Dendritic cell treated with granulocyte-macrophage colony-stimulating factor and Interleukin-4, amounts not matched to agents 40 ng/mL and 50 ng/mL, for 4 days (primary cell): ENCODE measurements around the gene URB1.
A peak's percentile ranks its signal among the peaks of the same experiment; 100 is the strongest.
"Not testable (repeated sequence)": the region's sequence is repeated elsewhere in the genome, so short reads cannot be mapped to it uniquely, and the experiment has no call there.

Source experiments
- H3K27ac Mint-ChIP-seq: one replicate; pipeline ENCODE4 v1.8.0; 2022; ENCODE audit warnings: mild to moderate bottlenecking, mixed read lengths
- H3K27me3 Mint-ChIP-seq: one replicate; pipeline ENCODE4 v1.8.0; 2022; ENCODE audit warnings: mild to moderate bottlenecking, mixed read lengths
- H3K36me3 Mint-ChIP-seq: one replicate; pipeline ENCODE4 v1.8.0; 2022; ENCODE audit warnings: low read depth, mixed read lengths
- H3K4me1 Mint-ChIP-seq: one replicate; pipeline ENCODE4 v1.8.0; 2022; ENCODE audit warnings: low read depth, mixed read lengths
- H3K4me3 Mint-ChIP-seq: one replicate; pipeline ENCODE4 v1.8.0; 2022; ENCODE audit warnings: mild to moderate bottlenecking, moderate library complexity, mixed read lengths
- H3K9me3 Mint-ChIP-seq: one replicate; pipeline ENCODE4 v1.8.0; 2022; ENCODE audit warnings: mixed read lengths
- intact Hi-C: fragments of 100-400 bp; cut with micrococcal nuclease; formaldehyde crosslinking; loops from one replicate; pipeline ENCODE4 v1.15.0; 2022

The URB1 gene

GRCh38 chr21:32390537-32391224 is 2.1 kb downstream of the URB1 start:
- H3K9me3 Mint-ChIP-seq, H3K27me3 Mint-ChIP-seq, H3K4me3 Mint-ChIP-seq, intact Hi-C loops, H3K27ac Mint-ChIP-seq: not testable (repeated sequence)
- peaks cover 42% of the 10 kb centered on the region for H3K4me1 Mint-ChIP-seq
- H3K36me3 Mint-ChIP-seq = peaks cover 44% of the 10 kb centered on the region

DNA sequence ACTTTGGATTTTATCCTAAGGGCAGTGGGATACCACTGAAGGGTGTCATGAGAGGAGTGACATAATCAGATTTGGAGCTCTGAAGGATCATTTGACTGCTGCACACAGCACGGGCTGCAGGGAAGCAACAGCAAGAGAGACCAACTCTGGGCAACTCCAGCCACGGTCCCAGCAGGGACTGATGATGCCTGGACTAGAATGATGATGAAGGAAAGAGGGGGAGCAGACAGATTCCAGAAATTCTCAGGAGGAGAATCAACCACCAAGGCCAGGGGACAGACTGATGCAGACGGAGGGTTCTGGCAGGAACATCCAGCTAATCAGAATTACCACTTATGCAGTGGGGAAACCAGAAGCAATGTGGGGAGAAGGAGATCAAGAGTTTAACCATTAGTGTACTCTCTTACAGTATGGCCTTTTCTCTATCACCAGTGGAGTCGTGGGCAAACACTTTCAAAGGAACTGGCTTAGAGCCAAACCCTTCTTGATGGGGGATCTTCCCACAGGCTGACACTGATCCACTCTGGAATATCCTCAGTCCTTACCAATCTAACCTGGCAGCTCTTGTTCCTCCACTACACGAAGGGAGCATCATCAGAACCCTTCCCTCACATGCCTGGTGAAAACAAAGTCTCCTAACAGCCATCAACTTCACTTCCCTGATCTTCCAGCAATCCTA is 3.3 kb downstream of the URB1 start:
- Mint-ChIP-seq H3K27me3 (no peaks in the 10 kb centered on the region), H3K9me3 (no peaks in the 10 kb centered on the region), H3K4me1 (peaks cover 42% of the 10 kb centered on the region), H3K36me3 (peaks cover 56% of the 10 kb centered on the region), H3K4me3 (no peak overlapping the region), H3K27ac (no peak overlapping the region)
- intact Hi-C loops = no loop called here

- no peaks in the 10 kb centered on the region for H3K9me3 Mint-ChIP-seq
- H3K27ac Mint-ChIP-seq = no peak overlapping the region
- H3K4me3 Mint-ChIP-seq = no peak overlapping the region
- H3K4me1 Mint-ChIP-seq = peaks cover 35% of the 10 kb centered on the region
- H3K36me3 Mint-ChIP-seq = peaks cover 66% of the 10 kb centered on the region
- H3K27me3 Mint-ChIP-seq = no peaks in the 10 kb centered on the region
- intact Hi-C loops = no loop called here
Measured at GRCh38 chr21:32388306-32388705, 4.5 kb downstream of the URB1 start.

DNA sequence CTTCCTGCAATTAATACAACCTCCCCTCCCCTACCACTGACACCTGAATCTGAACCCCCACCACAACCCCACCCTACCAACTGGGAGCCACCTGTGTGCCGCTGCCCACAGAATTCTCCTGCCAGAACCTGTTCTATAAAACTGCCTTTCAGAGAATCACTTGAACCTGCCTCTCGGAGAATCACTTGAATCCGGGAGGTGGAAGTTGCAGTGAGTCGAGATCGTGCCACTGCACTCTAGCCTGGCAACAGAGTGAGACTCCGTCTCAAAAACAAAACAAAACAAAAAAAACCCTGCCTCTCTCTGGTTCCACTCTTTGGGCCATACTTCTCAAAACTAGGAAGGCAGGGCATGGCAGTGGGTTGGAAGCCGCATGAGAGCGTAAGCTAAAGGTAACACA is 5.7 kb downstream of the URB1 start:
- Mint-ChIP-seq H3K4me3 (no peak overlapping the region), H3K9me3 (no peaks in the 10 kb centered on the region), H3K36me3 (peaks cover 68% of the 10 kb centered on the region), H3K27me3 (no peaks in the 10 kb centered on the region), H3K4me1 (peaks cover 30% of the 10 kb centered on the region), H3K27ac (no peak overlapping the region)
- intact Hi-C loops = no loop called here

DNA sequence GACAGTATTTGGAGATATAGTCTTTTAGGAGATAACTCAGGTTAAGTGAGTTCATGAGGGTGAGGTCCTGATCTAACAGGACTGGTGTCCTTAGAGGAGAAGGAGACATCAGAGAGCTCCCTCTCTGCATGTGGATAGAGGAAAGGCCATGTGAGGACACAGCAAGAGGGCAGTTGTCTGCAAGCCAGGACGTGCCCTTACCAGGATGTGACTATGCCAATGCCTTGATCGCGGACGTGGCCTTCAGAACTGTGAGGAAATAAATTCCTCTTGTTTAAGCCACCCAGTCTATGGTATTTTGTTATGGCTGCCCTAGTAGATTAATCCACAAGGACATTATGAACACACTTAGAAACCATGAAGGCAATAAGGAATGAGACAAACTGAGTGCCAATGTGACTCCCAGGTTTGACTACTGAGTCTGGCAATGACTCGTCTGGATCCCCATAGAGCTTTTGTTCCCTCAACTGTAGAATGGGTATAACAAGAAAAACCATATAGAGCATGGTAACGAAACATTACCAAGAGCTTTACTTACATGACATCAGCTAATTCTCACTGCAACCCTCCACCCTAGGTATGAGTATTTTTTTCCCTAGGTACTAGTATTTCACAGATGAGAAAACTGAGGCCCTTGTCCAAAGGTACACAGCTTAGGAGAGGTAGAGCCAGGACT is 6.5 kb downstream of the URB1 start:
- H3K36me3 Mint-ChIP-seq = peaks cover 74% of the 10 kb centered on the region
- no peaks in the 10 kb centered on the region for H3K9me3 Mint-ChIP-seq
- H3K27me3 Mint-ChIP-seq = no peaks in the 10 kb centered on the region
- no peak overlapping the region for H3K4me3 Mint-ChIP-seq
- intact Hi-C loops = no loop called here
- no peak overlapping the region for H3K27ac Mint-ChIP-seq
- H3K4me1 Mint-ChIP-seq = peaks cover 22% of the 10 kb centered on the region

DNA sequence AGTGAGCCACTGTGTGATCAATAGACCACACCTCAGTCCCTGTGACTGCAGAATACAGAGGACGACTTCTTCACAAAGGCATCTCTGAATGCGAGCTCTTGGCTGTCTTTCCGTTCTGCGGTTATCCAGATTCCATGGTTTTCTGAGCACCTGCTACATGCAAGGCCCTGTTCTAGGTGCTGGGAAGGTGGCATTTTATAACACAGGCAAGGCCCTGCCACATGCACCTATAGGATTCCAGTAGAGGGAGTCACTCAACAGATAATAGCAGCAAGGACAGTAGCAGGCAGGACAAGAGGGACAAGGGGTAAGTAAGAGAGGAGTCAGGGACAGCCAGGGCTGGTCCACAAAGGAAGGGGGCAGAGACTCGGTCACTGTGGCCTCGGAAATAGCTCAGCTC is 9.0 kb downstream of the URB1 start:
- intact Hi-C loops = no loop called here
- no peaks in the 10 kb centered on the region for H3K9me3 Mint-ChIP-seq
- H3K36me3 Mint-ChIP-seq = peaks cover 86% of the 10 kb centered on the region
- peaks cover 7% of the 10 kb centered on the region for H3K4me1 Mint-ChIP-seq
- no peaks in the 10 kb centered on the region for H3K27me3 Mint-ChIP-seq
- no peak overlapping the region for H3K4me3 Mint-ChIP-seq
- H3K27ac Mint-ChIP-seq = no peak overlapping the region

GRCh38 chr21:32382108-32382644 is 10.6 kb downstream of the URB1 start:
- H3K36me3 Mint-ChIP-seq = peaks cover 90% of the 10 kb centered on the region
- no peak overlapping the region for H3K4me3 Mint-ChIP-seq
- no peaks in the 10 kb centered on the region for H3K9me3 Mint-ChIP-seq
- intact Hi-C loops = no loop called here
- H3K27me3 Mint-ChIP-seq = no peaks in the 10 kb centered on the region
- no peak overlapping the region for H3K27ac Mint-ChIP-seq
- H3K4me1 Mint-ChIP-seq = no peaks in the 10 kb centered on the region

GRCh38 chr21:32381571-32381970 is 11.2 kb downstream of the URB1 start:
- H3K27me3 Mint-ChIP-seq = no peaks in the 10 kb centered on the region
- H3K4me1 Mint-ChIP-seq = no peaks in the 10 kb centered on the region
- H3K36me3 Mint-ChIP-seq = peaks cover 92% of the 10 kb centered on the region
- H3K4me3 Mint-ChIP-seq = no peak overlapping the region
- no peaks in the 10 kb centered on the region for H3K9me3 Mint-ChIP-seq
- no peak overlapping the region for H3K27ac Mint-ChIP-seq
- intact Hi-C loops = no loop called here

DNA sequence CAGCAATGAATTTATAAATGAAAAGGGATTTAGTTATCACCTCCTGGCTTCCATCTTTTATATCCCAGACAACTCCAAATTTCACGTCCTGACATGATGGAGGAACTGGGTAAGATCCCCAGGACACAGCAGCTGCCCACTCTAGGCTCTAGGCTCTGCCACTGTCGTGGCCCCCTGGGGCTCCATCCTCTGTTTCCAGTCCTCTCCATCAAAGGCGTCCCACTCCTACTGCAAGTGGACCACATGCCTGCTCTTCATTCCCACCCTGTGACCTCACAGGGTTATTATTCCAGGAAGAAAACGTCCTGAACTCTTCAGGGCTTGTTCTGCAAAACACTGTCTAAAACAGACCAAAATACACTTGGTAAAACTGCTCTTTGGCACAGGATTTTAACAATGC is 11.9 kb downstream of the URB1 start:
- Mint-ChIP-seq H3K36me3 (peaks cover 98% of the 10 kb centered on the region), H3K4me3 (no peak overlapping the region), H3K27me3 (no peaks in the 10 kb centered on the region), H3K4me1 (no peaks in the 10 kb centered on the region), H3K27ac (no peak overlapping the region), H3K9me3 (no peaks in the 10 kb centered on the region)
- intact Hi-C loops = no loop called here

GRCh38 chr21:32378956-32379355 is 13.9 kb downstream of the URB1 start:
- H3K27ac Mint-ChIP-seq = no peak overlapping the region
- H3K27me3 Mint-ChIP-seq = no peaks in the 10 kb centered on the region
- no peak overlapping the region for H3K4me3 Mint-ChIP-seq
- no peaks in the 10 kb centered on the region for H3K9me3 Mint-ChIP-seq
- H3K4me1 Mint-ChIP-seq = no peaks in the 10 kb centered on the region
- intact Hi-C loops = no loop called here
- H3K36me3 Mint-ChIP-seq = peaks cover 84% of the 10 kb centered on the region

DNA sequence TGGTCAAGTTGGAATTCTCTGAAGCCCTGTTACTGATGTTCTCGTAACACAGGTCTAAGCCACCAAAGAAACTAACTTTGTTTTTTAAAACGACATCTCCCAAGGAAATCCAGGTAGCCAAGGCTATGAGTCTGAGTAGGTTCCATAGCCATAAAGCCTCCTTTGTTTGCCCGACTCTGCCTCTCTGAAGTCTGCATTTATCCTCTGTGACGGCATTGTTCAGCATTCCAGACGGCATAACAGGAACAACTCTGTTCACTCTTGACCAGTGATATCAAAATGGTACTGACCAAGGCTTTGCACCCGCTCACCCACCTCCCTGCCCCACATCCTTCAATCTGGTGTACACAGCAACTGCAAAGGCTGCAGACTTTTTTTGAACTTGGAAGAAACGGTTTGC is 14.8 kb downstream of the URB1 start:
- no peaks in the 10 kb centered on the region for H3K9me3 Mint-ChIP-seq
- no peaks in the 10 kb centered on the region for H3K4me1 Mint-ChIP-seq
- intact Hi-C loops = no loop called here
- no peak overlapping the region for H3K27ac Mint-ChIP-seq
- peaks cover 78% of the 10 kb centered on the region for H3K36me3 Mint-ChIP-seq
- no peaks in the 10 kb centered on the region for H3K27me3 Mint-ChIP-seq
- H3K4me3 Mint-ChIP-seq = no peak overlapping the region

DNA sequence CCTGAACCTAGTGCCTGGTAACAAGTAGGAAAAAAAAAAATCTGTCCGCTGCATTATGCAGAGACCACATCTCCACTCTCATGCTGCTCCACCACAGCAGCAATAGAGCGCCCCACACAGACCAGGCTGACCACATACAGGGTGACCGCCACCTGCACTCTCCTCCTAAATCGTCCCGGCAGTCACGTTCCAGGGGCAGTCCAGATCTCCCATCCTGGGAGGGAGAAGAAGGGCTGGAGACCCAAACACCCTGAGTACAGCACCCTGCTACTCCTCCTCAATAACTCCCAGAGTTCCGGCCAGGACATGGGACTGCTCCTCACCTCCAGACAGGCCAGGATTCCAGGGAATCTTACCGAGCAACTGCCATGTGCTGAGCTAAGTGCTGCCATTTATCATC is 15.3 kb downstream of the URB1 start:
- Mint-ChIP-seq H3K27ac (no peak overlapping the region), H3K4me1 (no peaks in the 10 kb centered on the region), H3K9me3 (no peaks in the 10 kb centered on the region), H3K36me3 (peaks cover 77% of the 10 kb centered on the region), H3K4me3 (no peak overlapping the region), H3K27me3 (no peaks in the 10 kb centered on the region)
- intact Hi-C loops = no loop called here

DNA sequence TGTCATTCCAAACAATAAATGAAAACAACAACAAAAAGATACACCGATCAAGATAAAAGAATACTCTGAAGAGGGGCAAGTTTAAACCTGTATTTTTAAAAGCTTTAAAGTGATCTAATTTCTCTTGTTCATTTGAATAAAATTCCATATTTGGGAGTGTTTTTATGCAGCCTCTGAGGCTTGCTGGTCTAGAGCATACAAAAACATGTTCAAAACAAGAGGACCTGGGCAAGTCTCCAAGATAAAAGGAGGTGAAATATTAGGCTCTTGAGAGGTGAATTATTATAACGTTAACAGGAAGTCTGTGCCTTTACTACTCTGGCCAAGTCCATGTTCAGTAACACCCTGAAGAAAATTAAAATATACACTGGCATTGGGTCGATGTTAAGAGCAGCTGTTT is 20.1 kb downstream of the URB1 start:
- peaks cover 70% of the 10 kb centered on the region for H3K36me3 Mint-ChIP-seq
- intact Hi-C loops = no loop called here
- H3K27ac Mint-ChIP-seq = no peak overlapping the region
- H3K9me3 Mint-ChIP-seq = no peaks in the 10 kb centered on the region
- no peak overlapping the region for H3K4me3 Mint-ChIP-seq
- H3K4me1 Mint-ChIP-seq = peaks cover 16% of the 10 kb centered on the region
- no peaks in the 10 kb centered on the region for H3K27me3 Mint-ChIP-seq

- H3K36me3 Mint-ChIP-seq = peaks cover 70% of the 10 kb centered on the region
- intact Hi-C loops = no loop called here
- H3K4me1 Mint-ChIP-seq = peaks cover 16% of the 10 kb centered on the region
- peak overlapping the region; percentile 58 for H3K27ac Mint-ChIP-seq
- H3K9me3 Mint-ChIP-seq = no peaks in the 10 kb centered on the region
- no peaks in the 10 kb centered on the region for H3K27me3 Mint-ChIP-seq
- H3K4me3 Mint-ChIP-seq = no peak overlapping the region
Measured at GRCh38 chr21:32371913-32372314, 20.9 kb downstream of the URB1 start.
